Pancreas (tissue), 10 donors: ENCODE results near the gene MRPL48. TPM values are rescaled to one million over a fixed set of nuclear protein-coding genes. Genes with fewer than 3 reads are reported as not detected.
A peak's percentile ranks its signal among the peaks of the same experiment; 100 is the strongest.

Experiments used
- ATAC-seq, 4 donors: fragments of 200-7000 bp; cut with Tn5 transposase; one replicate each; pipeline versions ENCODE4 v1.8.0 to v1.9.1; 2020; ENCODE audit warnings: mild to moderate bottlenecking in 4 of 4, moderate library complexity in 4 of 4
- DNase-seq, 6 donors: peaks; one replicate each; pipeline ENCODE4 v3.0.0-alpha.2; 2020
- FAIRE-seq: peaks from 2 replicates; lab custom pipeline; 2012; peaks lifted over from hg19 to GRCh38; lab: Jason Lieb, UNC
- H3K27ac ChIP-seq, 4 donors: fragments of 200-600 bp; sonication (generic); 1 replicate in 3 of 4; 2 replicates in 1 of 4; pipeline versions ENCODE4 v1.5.0 to v1.8.0; 2020
- H3K27me3 ChIP-seq, 4 donors: fragments of 200-600 bp; one replicate each; pipeline ENCODE4 v1.8.0; 2021
- H3K36me3 ChIP-seq, 3 donors: fragments of 200-600 bp; sonication (generic) in 1 of 3; one replicate each; pipeline versions ENCODE4 v1.5.0 to v1.8.0; 2020 to 2021
- H3K4me1 ChIP-seq, 3 donors: fragments of 200-600 bp; one replicate each; pipeline ENCODE4 v1.8.0; 2021
- H3K4me3 ChIP-seq, 4 donors: fragments of 200-600 bp; sonication (generic) in 2 of 4; one replicate each; pipeline versions ENCODE4 v1.5.0 to v1.8.0; 2020 to 2021
- H3K9me3 ChIP-seq, 4 donors: fragments of 200-600 bp; one replicate each; pipeline ENCODE4 v1.8.0; 2021
- WGBS, 2 donors: extraction: QIAGEN DNeasy Blood & Tissue Kit; methylation state at CpG; one replicate each; pipeline ENCODE4 v1.1.7; 2013; 5-methylcytosine and 5-hydroxymethylcytosine counted together
- intact Hi-C, 3 donors: fragments of 100-400 bp; cut with DNase I; formaldehyde crosslinking; loops; one replicate each; pipeline versions ENCODE4 v1.11.1 to v1.14.2; 2022
- polyA plus RNA-seq, 2 donors: library from polyadenylated mRNA; stranded (reverse); fragments of 200-250 nt; gene quantifications; one replicate each; pipeline ENCODE4 v1.2.3, GENCODE V29; 2013
- total RNA-seq, 6 donors: library from RNA; stranded (reverse); fragmentation: NEBNext Ultra II Directional in 4 of 6; extraction: Animal tissue kit (Norgen Biotek cat#: 25700) in 4 of 6; gene quantifications; one replicate each; pipeline versions ENCODE4 v1.2.1 to v1.2.4, GENCODE V29; 2021 to 2023
- TF ChIP-seq, protein P1 (sequence below), 4 donors: fragments of 200-600 bp; sonication (generic) in 3 of 4; IDR thresholded peaks; one replicate each; pipeline versions ENCODE4 v1.5.0 to v1.8.0; 2021; ENCODE audit warnings: antibody characterized with exemption in 4 of 4
- donor health status: healthy with polysubstance abuse.
- donor health status: DM: no; HTN: no; CAD: no; lungs with moderate emphysema.
- donor health status: DM: no; HTN: no; CAD: no.
- donor health status: control.
- donor health status: control.
- donor health status: Bipolar disorder and iron deficiency.
- donor health status: DM: yes; HTN: yes; CAD: no.
- donor health status: DM: no; HTN: no; CAD: no.
- donor health status: DM: no; HTN: no; CAD: no.
- donor health status: DM: yes; HTN: yes; CAD: no.

The MRPL48 gene
- total and polyA plus RNA-seq, 8 donors = 11.8 to 22.5 (median 17.5) TPM

DNA sequence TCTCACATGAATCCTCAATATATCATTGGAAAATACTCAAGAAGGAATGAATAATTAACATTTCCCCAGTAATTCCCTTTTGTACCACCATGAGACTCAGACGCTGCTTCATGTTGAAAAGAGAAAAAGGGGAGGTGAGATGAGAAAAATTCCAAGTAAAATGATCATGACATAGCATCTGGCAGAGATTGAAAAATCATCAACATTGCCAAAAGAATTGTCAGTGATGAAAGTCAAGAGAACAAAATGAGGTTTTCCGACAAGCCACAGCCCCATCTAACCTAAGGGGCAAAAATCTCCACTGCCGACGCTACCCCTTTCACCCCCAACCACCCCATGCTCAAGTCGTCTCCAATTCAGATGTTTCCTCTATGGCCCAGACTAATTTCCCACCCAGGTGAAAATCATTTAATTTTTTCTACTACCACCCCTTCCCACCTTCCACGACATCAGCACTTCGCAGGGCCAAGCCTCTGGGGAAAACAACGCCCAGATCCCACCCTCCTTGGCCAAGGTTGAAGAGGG, 28.0 kb upstream of the MRPL48 start:
- no peaks in the 10 kb centered on the region for H3K27me3 ChIP-seq
- peaks cover 11 to 19% (median 14%) of the 10 kb centered on the region in 3 donors for H3K4me1 ChIP-seq
- DNase-seq = no peak
- TF ChIP-seq, protein P1, sequence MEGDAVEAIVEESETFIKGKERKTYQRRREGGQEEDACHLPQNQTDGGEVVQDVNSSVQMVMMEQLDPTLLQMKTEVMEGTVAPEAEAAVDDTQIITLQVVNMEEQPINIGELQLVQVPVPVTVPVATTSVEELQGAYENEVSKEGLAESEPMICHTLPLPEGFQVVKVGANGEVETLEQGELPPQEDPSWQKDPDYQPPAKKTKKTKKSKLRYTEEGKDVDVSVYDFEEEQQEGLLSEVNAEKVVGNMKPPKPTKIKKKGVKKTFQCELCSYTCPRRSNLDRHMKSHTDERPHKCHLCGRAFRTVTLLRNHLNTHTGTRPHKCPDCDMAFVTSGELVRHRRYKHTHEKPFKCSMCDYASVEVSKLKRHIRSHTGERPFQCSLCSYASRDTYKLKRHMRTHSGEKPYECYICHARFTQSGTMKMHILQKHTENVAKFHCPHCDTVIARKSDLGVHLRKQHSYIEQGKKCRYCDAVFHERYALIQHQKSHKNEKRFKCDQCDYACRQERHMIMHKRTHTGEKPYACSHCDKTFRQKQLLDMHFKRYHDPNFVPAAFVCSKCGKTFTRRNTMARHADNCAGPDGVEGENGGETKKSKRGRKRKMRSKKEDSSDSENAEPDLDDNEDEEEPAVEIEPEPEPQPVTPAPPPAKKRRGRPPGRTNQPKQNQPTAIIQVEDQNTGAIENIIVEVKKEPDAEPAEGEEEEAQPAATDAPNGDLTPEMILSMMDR (IDR thresholded peaks at IDR 0.05) = no peak
- peak overlapping the region; percentile 72 to 100 (median 82) for H3K4me3 ChIP-seq
- FAIRE-seq = no peak
- peak overlapping the region; percentile 96 to 98 (median 96) for H3K27ac ChIP-seq
- WGBS, 2 donors = 0% methylated on average over 8 of the region's 8 CpGs
- intact Hi-C loops = no loop called here
- H3K9me3 ChIP-seq = no peaks in the 10 kb centered on the region
- no peaks in the 10 kb centered on the region for H3K36me3 ChIP-seq
- peak in 1 of 4 donors; percentile 2 for ATAC-seq

DNA sequence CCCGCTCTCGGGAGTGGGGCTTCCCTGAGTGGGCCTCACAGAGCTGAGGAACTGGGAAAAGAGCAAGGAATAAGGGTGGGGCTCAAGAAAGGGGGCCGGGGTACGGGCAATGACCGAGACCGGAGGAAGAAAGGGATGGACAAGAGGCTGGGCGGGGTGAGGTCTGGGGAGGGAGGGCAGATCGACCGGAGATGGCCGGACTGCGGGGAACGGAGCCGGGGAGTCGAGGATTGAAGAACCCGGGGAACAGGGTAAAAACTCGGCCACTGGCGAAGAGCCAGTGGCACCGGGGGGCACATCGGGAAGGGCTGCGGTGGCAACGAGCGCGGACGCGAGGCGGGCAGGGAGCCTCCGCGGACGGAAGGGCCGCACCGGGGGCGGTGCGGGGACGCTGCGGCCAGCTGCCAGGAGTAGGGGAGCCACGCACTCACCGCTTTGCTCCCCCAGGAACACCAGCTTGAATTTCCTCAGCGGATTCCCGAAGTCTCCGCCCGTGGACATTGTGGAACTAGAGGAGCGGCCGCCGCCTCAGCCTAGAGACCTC, 27.5 kb upstream of the MRPL48 start:
- peak overlapping the region; percentile 72 to 100 (median 82) for H3K4me3 ChIP-seq
- intact Hi-C loops = no loop called here
- no peaks in the 10 kb centered on the region for H3K36me3 ChIP-seq
- ATAC-seq = peak; percentile 18 to 36 (median 29)
- no peaks in the 10 kb centered on the region for H3K9me3 ChIP-seq
- H3K27ac ChIP-seq = peak overlapping the region; percentile 96 to 98 (median 96)
- WGBS, 2 donors = 0% methylated on average over 44 of the region's 44 CpGs
- no peaks in the 10 kb centered on the region for H3K27me3 ChIP-seq
- FAIRE-seq = no peak
- DNase-seq = peak; percentile 46 to 87 (median 68)
- TF ChIP-seq, protein P1 (IDR thresholded peaks at IDR 0.05) = no peak
- peaks cover 11 to 19% (median 14%) of the 10 kb centered on the region in 3 donors for H3K4me1 ChIP-seq

DNA sequence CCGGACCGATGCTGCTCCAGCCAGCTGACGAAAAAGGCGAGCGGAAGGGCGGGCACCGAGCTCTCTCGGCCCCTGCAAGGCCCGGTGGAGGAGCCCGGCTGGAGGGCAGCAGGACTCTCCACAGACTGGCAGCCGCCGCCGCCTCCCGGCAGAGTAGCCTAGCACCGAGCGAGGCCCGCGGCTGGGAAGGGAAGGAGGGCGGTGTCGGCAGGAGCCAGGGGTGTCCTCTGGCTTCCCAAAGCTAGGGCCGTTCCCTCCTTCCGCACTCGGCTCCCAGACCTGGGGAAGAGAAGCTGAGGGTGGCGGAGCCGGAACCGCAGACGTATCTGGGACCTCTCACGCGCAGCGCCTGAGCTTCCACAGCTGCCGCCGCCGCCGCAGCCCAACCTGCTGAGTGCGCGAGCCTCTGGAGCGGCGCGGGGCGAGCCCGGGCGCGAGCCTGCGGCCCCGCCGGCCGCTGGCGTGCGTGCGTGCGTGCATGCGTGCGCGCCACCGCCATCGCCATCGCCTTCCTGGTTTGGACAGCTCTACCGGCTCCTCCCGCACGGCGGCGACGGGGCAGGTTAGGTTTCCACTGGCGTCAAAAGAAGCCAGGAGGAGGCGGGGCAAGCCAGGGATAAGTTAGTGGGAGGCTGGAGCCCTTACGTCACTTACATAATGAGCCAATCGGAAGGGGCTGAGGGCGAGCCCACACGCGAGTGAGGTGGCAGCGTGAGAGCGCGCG, 26.8 kb upstream of the MRPL48 start, which contains the start of gene RAB6A:
Gene RAB6A (minus strand): TSS at position 396 of the 724 bp plus-strand sequence. CDS start 439 bp downstream, outside the sequence.
- peak; percentile 98 to 100 (median 100) for DNase-seq
- H3K27ac ChIP-seq = peak within 1 kb of the TSS; percentile 96 to 98 (median 96)
- H3K36me3 ChIP-seq = no peaks in the 10 kb centered on the region
- WGBS, 2 donors = 0 to 1% methylated on average over 52 to 74 of the region's 74 CpGs
- H3K4me1 ChIP-seq = peaks cover 11 to 19% (median 14%) of the 10 kb centered on the region in 3 donors
- ATAC-seq = peak; percentile 89 to 95 (median 92)
- intact Hi-C loops = no loop called here
- no peaks in the 10 kb centered on the region for H3K27me3 ChIP-seq
- no peaks in the 10 kb centered on the region for H3K9me3 ChIP-seq
- peak; percentile 61 for FAIRE-seq
- TF ChIP-seq, protein P1 (IDR thresholded peaks at IDR 0.05) = peak in 2 of 4 donors; percentile 17 to 27
- H3K4me3 ChIP-seq = peak within 1 kb of the TSS; percentile 72 to 100 (median 82)

DNA sequence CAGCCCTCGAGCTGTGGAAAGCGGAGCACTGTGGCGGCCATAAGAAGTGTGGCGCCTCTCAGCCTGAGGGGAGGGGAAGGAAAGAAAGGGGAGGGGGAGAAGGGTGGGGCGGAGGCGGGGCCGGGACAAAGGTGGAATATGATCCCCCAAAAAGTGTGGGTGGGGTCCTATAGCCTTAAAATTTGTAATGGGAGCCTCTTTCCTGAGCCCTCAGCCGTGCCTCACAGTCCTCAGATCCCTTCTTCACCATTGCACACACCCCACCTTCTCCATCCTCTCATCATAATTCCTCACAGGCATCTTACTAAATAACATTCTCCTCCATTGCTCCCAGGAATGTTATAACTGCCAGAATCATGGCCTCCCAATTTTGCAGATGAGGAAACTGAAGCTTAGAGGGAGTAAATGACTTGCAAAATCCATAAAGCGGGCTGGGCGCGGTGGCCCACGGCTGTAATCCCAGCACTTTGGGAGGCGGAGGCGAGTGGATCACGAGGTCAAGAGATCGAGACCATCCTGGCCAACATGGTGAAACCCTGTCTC, 26.2 kb upstream of the MRPL48 start:
- ATAC-seq = peak in 2 of 4 donors; percentile 11 to 15
- H3K4me3 ChIP-seq = peak overlapping the region in 3 of 4 donors; percentile 2 to 76 (median 35)
- DNase-seq = peak in 5 of 6 donors; percentile 22 to 54 (median 48)
- no peak for FAIRE-seq
- H3K4me1 ChIP-seq = peaks cover 11 to 19% (median 14%) of the 10 kb centered on the region in 3 donors
- H3K27me3 ChIP-seq = no peaks in the 10 kb centered on the region
- H3K9me3 ChIP-seq = no peaks in the 10 kb centered on the region
- TF ChIP-seq, protein P1 (IDR thresholded peaks at IDR 0.05) = peak in 1 of 4 donors; percentile 0
- H3K27ac ChIP-seq = peak overlapping the region; percentile 53 to 96 (median 70)
- H3K36me3 ChIP-seq = no peaks in the 10 kb centered on the region
- intact Hi-C loops = no loop called here
- WGBS, 2 donors = 45 to 48% methylated on average over 15 to 16 of the region's 16 CpGs
